Neural cell (in vitro differentiated cells): ENCODE measurements around the gene KRT82. TPM values are rescaled to one million over a fixed set of nuclear protein-coding genes. Genes with fewer than 3 reads are reported as not detected.

Source experiments
- H2AFZ ChIP-seq: fragments of 200-600, 300-800 bp; sonication (generic), shearing (Covaris generic); 2 replicates; pipeline ENCODE4 v1.6.0; 2014; ENCODE audit warnings: low read depth, mild to moderate bottlenecking, antibody characterized with exemption, low read length, moderate library complexity
- H3F3A ChIP-seq: fragments of 200-600 bp; shearing (Covaris generic); 2 replicates; pipeline ENCODE4 v1.6.1; 2016; ENCODE audit warnings: mild to moderate bottlenecking, moderate library complexity, mixed read lengths, antibody characterized with exemption, low read length; ENCODE audit not compliant: insufficient read depth, poor library complexity, severe bottlenecking
- H3K27ac ChIP-seq: fragments of 200-600, 300-800 bp; sonication (generic), shearing (Covaris generic); 2 replicates; pipeline ENCODE4 v1.5.1; 2014; ENCODE audit warnings: mild to moderate bottlenecking, low read length, moderate library complexity
- H3K27me3 ChIP-seq: fragments of 300-800, 200-600 bp; sonication (generic), shearing (Covaris generic); 2 replicates; pipeline ENCODE4 v1.6.0; 2014; ENCODE audit warnings: mild to moderate bottlenecking, low read depth, low read length, moderate library complexity; ENCODE audit not compliant: insufficient read depth
- H3K36me3 ChIP-seq: fragments of 300-800, 200-600 bp; sonication (generic), shearing (Covaris generic); 2 replicates; pipeline ENCODE4 v1.5.1; 2014; ENCODE audit warnings: mild to moderate bottlenecking, antibody characterized with exemption, low read length, moderate library complexity; ENCODE audit not compliant: insufficient read depth
- H3K4me2 ChIP-seq: fragments of 300-800, 200-600 bp; sonication (generic), shearing (Covaris generic); 2 replicates; pipeline ENCODE4 v1.6.0; 2014; ENCODE audit warnings: mild to moderate bottlenecking, low read length
- H3K4me3 ChIP-seq: fragments of 300-800, 200-600 bp; sonication (generic), shearing (Covaris generic); 2 replicates; pipeline ENCODE4 v1.5.1; 2014; ENCODE audit warnings: mild to moderate bottlenecking, low read length, moderate library complexity
- H3K79me2 ChIP-seq: fragments of 200-600 bp; shearing (Covaris generic); replicated peaks from 2 replicates; pipeline ENCODE4 v1.6.0; 2014; ENCODE audit warnings: mild to moderate bottlenecking, low read length, moderate library complexity; ENCODE audit not compliant: insufficient read depth
- H3K9ac ChIP-seq: fragments of 300-800, 200-600 bp; sonication (generic), shearing (Covaris generic); 2 replicates; pipeline ENCODE4 v1.6.1; 2016; ENCODE audit warnings: mild to moderate bottlenecking, low read length, mixed read lengths
- H3K9me2 ChIP-seq: fragments of 200-600 bp; shearing (Covaris generic); 2 replicates; pipeline ENCODE4 v1.6.1; 2016; ENCODE audit warnings: mild to moderate bottlenecking, low read length, mixed read lengths; ENCODE audit not compliant: insufficient read depth
- H3K9me3 ChIP-seq: fragments of 200-600, 300-800 bp; sonication (generic), shearing (Covaris generic); 2 replicates; pipeline ENCODE4 v1.6.1; 2016; ENCODE audit warnings: mild to moderate bottlenecking, mixed run types, low read length, moderate library complexity, mixed read lengths
- H4K20me1 ChIP-seq: fragments of 200-600 bp; shearing (Covaris generic); 2 replicates; pipeline ENCODE4 v1.6.1; 2016; ENCODE audit warnings: mild to moderate bottlenecking, mixed run types; ENCODE audit not compliant: insufficient read depth
- CTCF ChIP-seq: fragments of 450-650 bp; IDR thresholded peaks from 2 replicates; pipeline ENCODE4 v1.5.1; 2014; ENCODE audit warnings: antibody characterized with exemption, mild to moderate bottlenecking, moderate library complexity; ENCODE audit not compliant: poor library complexity, severe bottlenecking
- EP300 ChIP-seq: fragments of 450-650 bp; conservative IDR thresholded peaks from 2 replicates; pipeline ENCODE4 v1.6.1; 2014; ENCODE audit warnings: antibody characterized with exemption, mild to moderate bottlenecking, moderate library complexity; ENCODE audit not compliant: poor library complexity, severe bottlenecking
- EZH2 ChIP-seq: fragments of 200-600, 300-800 bp; shearing (Covaris generic), sonication (generic); IDR thresholded peaks from 2 replicates; pipeline ENCODE4 v1.6.1; 2014; ENCODE audit warnings: antibody characterized with exemption, low read length, borderline replicate concordance, mild to moderate bottlenecking; ENCODE audit not compliant: insufficient read depth, poor library complexity, severe bottlenecking
- MXI1 ChIP-seq: fragments of 450-650 bp; conservative IDR thresholded peaks from 2 replicates; pipeline ENCODE4 v1.6.1; 2014; ENCODE audit warnings: antibody characterized with exemption, mild to moderate bottlenecking; ENCODE audit not compliant: poor library complexity, severe bottlenecking
- POLR2AphosphoS5 ChIP-seq: IDR thresholded peaks from 2 replicates; pipeline ENCODE4 v1.6.1; 2012
- RAD21 ChIP-seq: fragments of 450-650 bp; conservative IDR thresholded peaks from 2 replicates; pipeline ENCODE4 v1.6.1; 2014; ENCODE audit warnings: antibody characterized with exemption, mild to moderate bottlenecking, moderate library complexity
- SMC3 ChIP-seq: fragments of 450-650 bp; conservative IDR thresholded peaks from 2 replicates; pipeline ENCODE4 v1.6.1; 2014; ENCODE audit warnings: antibody characterized with exemption, mild to moderate bottlenecking, moderate library complexity; ENCODE audit not compliant: poor library complexity
- TAF1 ChIP-seq: IDR thresholded peaks from 2 replicates; pipeline ENCODE4 v1.6.1; 2012; ENCODE audit warnings: low read depth
- polyA plus RNA-seq: library from polyadenylated mRNA; depleted of rRNA; stranded (reverse); fragments of >200 nt; gene quantifications from 2 replicates; pipeline ENCODE4 v1.2.3, GENCODE V29; 2014
- TF ChIP-seq, protein P1 (sequence below): IDR thresholded peaks from 2 replicates; pipeline ENCODE4 v1.6.1; 2012; ENCODE audit warnings: borderline replicate concordance

Gene KRT82
- polyA plus RNA-seq, 1 donor from 2014 or later = not detected

GRCh38 chr12:52371716-52372115 lies 34.4 kb downstream of the KRT82 start:
- Histone ChIP-seq H3K27me3 (no peaks in the 10 kb centered on the region), H2AFZ (no peak overlapping the region), H3F3A (no peaks in the 10 kb centered on the region), H3K4me3 (no peak overlapping the region), H3K27ac (no peak overlapping the region), H3K36me3 (no peaks in the 10 kb centered on the region), H4K20me1 (no peaks in the 10 kb centered on the region), H3K9ac (no peak overlapping the region), H3K4me2 (no peak overlapping the region), H3K9me2 (no peaks in the 10 kb centered on the region), H3K79me2 (no peaks in the 10 kb centered on the region), H3K9me3 (no peaks in the 10 kb centered on the region)
- TF ChIP-seq, protein P1, sequence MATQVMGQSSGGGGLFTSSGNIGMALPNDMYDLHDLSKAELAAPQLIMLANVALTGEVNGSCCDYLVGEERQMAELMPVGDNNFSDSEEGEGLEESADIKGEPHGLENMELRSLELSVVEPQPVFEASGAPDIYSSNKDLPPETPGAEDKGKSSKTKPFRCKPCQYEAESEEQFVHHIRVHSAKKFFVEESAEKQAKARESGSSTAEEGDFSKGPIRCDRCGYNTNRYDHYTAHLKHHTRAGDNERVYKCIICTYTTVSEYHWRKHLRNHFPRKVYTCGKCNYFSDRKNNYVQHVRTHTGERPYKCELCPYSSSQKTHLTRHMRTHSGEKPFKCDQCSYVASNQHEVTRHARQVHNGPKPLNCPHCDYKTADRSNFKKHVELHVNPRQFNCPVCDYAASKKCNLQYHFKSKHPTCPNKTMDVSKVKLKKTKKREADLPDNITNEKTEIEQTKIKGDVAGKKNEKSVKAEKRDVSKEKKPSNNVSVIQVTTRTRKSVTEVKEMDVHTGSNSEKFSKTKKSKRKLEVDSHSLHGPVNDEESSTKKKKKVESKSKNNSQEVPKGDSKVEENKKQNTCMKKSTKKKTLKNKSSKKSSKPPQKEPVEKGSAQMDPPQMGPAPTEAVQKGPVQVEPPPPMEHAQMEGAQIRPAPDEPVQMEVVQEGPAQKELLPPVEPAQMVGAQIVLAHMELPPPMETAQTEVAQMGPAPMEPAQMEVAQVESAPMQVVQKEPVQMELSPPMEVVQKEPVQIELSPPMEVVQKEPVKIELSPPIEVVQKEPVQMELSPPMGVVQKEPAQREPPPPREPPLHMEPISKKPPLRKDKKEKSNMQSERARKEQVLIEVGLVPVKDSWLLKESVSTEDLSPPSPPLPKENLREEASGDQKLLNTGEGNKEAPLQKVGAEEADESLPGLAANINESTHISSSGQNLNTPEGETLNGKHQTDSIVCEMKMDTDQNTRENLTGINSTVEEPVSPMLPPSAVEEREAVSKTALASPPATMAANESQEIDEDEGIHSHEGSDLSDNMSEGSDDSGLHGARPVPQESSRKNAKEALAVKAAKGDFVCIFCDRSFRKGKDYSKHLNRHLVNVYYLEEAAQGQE = no peak
- TF ChIP-seq EP300 (no peak), MXI1 (no peak), POLR2AphosphoS5 (no peak), EZH2 (no peak), TAF1 (no peak), CTCF (no peak), SMC3 (no peak), RAD21 (no peak)

DNA sequence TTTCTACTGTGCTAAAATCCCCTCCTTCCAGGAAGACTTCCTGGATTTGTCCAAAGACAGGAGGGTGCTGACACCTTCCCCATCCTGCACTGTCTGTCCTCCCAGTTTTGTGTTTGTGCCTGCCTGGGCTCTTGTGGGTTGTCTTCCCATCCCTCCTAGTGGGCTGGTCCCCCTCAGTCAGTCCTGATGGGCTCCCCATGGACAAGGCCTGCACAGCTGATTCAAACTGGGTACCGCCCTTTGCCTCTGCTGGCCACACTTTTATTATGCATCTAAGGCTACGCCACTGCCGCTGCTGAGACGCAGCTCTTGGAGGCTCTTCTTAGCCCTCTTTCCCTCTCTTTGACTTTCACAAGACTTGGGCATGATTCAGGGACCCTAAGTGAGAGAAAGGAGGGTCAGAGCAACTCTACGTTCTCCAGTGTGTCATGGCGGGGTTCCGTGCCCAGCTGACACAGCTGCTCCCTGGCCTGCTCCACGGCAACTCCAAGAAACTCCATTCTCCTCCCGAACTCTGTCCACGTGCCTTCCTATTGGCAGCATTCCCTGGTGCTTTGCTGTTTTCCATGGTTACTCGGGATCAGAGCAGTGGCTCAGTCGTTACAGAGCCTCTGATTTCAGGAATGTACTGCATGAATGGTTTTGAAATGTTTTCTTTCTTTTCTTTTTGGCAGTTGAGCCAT lies 35.1 kb downstream of the KRT82 start:
- no peak overlapping the region for H3K9ac ChIP-seq
- H3K27me3 ChIP-seq = no peaks in the 10 kb centered on the region
- H3K27ac ChIP-seq = no peak overlapping the region
- H4K20me1 ChIP-seq = no peaks in the 10 kb centered on the region
- no peaks in the 10 kb centered on the region for H3F3A ChIP-seq
- no peaks in the 10 kb centered on the region for H3K79me2 ChIP-seq
- H3K4me3 ChIP-seq = no peak overlapping the region
- H3K36me3 ChIP-seq = no peaks in the 10 kb centered on the region
- no peak overlapping the region for H2AFZ ChIP-seq
- H3K9me2 ChIP-seq = no peaks in the 10 kb centered on the region
- no peaks in the 10 kb centered on the region for H3K9me3 ChIP-seq
- no peak for TF ChIP-seq TAF1
- no peak for TF ChIP-seq SMC3
- TF ChIP-seq, protein P1 = no peak
- TF ChIP-seq CTCF = no peak
- no peak for TF ChIP-seq EP300
- TF ChIP-seq POLR2AphosphoS5 = no peak
- no peak for TF ChIP-seq MXI1
- TF ChIP-seq EZH2 = no peak
- no peak for TF ChIP-seq RAD21
- H3K4me2 ChIP-seq = no peak overlapping the region
